HG03025 (cell line): ENCODE results near the gene JMJD8.

Experiments
- ATAC-seq: cut with Tn5 transposase; IDR thresholded peaks from one replicate; pipeline ENCODE4 v1.9.1; 2021; ENCODE audit warnings: mild to moderate bottlenecking, moderate library complexity; ENCODE audit not compliant: unreplicated experiment, low FRiP score

The JMJD8 gene

GRCh38 chr16:645852-646678 lies 38.1 kb downstream of the JMJD8 start:
- ATAC-seq = no peak

GRCh38 chr16:644556-644955 lies 39.6 kb downstream of the JMJD8 start:
- ATAC-seq = no peak

- no peak for ATAC-seq
These were observed 41.1 kb downstream of the JMJD8 start for GRCh38 chr16:643050-643368.

GRCh38 chr16:642189-643049 lies 41.7 kb downstream of the JMJD8 start:
- ATAC-seq = peak; percentile 32

GRCh38 chr16:641326-642188 lies 42.6 kb downstream of the JMJD8 start, which contains the start of gene MCRIP2:
MCRIP2 (plus strand) TSS chr16:641828; CDS start chr16:641992, 164 bp downstream.
- peak; percentile 36 for ATAC-seq

- no peak for ATAC-seq
These were observed 43.5 kb downstream of the JMJD8 start for GRCh38 chr16:640614-641013.

- ATAC-seq = no peak
These were observed 45.3 kb downstream of the JMJD8 start for GRCh38 chr16:638836-639235.

- ATAC-seq = no peak
These were observed 46.0 kb downstream of the JMJD8 start for GRCh38 chr16:638034-638543.

- no peak for ATAC-seq
These were observed 46.8 kb downstream of the JMJD8 start for GRCh38 chr16:637081-638018.

GRCh38 chr16:636206-637080 lies 47.7 kb downstream of the JMJD8 start, which contains the start of gene METTL26:
METTL26 (minus strand) TSS chr16:636305; CDS start chr16:636290, 15 bp downstream.
- peak; percentile 48 for ATAC-seq

GRCh38 chr16:635573-636205 lies 48.4 kb downstream of the JMJD8 start:
- no peak for ATAC-seq

GRCh38 chr16:634996-635395 lies 49.1 kb downstream of the JMJD8 start:
- ATAC-seq = no peak

GRCh38 chr16:634051-634670 lies 50.0 kb downstream of the JMJD8 start:
- no peak for ATAC-seq

- no peak for ATAC-seq
These were observed 50.6 kb downstream of the JMJD8 start for GRCh38 chr16:633336-634050.

- ATAC-seq = no peak
These were observed 51.4 kb downstream of the JMJD8 start for GRCh38 chr16:632486-633335.

- ATAC-seq = no peak
These were observed 52.3 kb downstream of the JMJD8 start for GRCh38 chr16:631808-632358.
